Caco-2 (cell line): ENCODE data around the gene ANK3. TPM values are rescaled to one million over a fixed set of nuclear protein-coding genes. Genes with fewer than 3 reads are reported as not detected.

Experiments
- BruUV-seq: library from RNA; stranded (reverse); fragments of 400-500 nt; replicated peaks from 2 replicates; lab custom pipeline; 2021; lab: Mats Ljungman, UMichigan
- CTCF ChIA-PET: fragments of 300-600 bp; sonication (Branson Sonifier 250); formaldehyde crosslinking; loops from one replicate; lab custom pipeline; 2022; ENCODE audit warnings: antibody characterized with exemption; lab: Charles Lee
- POLR2A ChIA-PET: fragments of 300-600 bp; sonication (Branson Sonifier 250); formaldehyde crosslinking; loops from one replicate; lab custom pipeline; 2022; ENCODE audit warnings: antibody characterized with exemption; lab: Charles Lee
- DNase-seq, 2 experiments: peaks; one replicate each; pipeline versions ENCODE4 v3.0.0 to v3.0.0-alpha.2; 2020 to 2022
- H3K27me3 ChIP-seq: replicated peaks from 2 replicates; pipeline ENCODE4 v1.6.0; 2011; ENCODE audit warnings: low read length; ENCODE audit not compliant: control insufficient read depth, insufficient read depth
- H3K36me3 ChIP-seq: 2 replicates; pipeline ENCODE4 v1.5.1; 2011; ENCODE audit warnings: low read length; ENCODE audit not compliant: control insufficient read depth, insufficient read depth
- H3K4me1 ChIP-seq: fragments of 250-450 bp; sonication (Bioruptor Pico); 2 replicates; pipeline ENCODE4 v1.5.1; 2020; ENCODE audit warnings: mild to moderate bottlenecking
- H3K4me3 ChIP-seq: 2 replicates; pipeline ENCODE4 v1.5.1; 2011; ENCODE audit warnings: low read depth, mild to moderate bottlenecking, control low read depth, low read length
- H3K9me3 ChIP-seq: fragments of 250-450 bp; sonication (Bioruptor Pico); 2 replicates; pipeline ENCODE4 v1.5.1; 2020; ENCODE audit warnings: mild to moderate bottlenecking, moderate library complexity
- H3K27ac Mint-ChIP-seq: one replicate; pipeline ENCODE4 v1.8.0; 2022; ENCODE audit warnings: mixed read lengths; ENCODE audit not compliant: unreplicated experiment
- H3K27me3 Mint-ChIP-seq: one replicate; pipeline ENCODE4 v1.8.0; 2022; ENCODE audit warnings: mixed read lengths; ENCODE audit not compliant: insufficient read depth, unreplicated experiment
- H3K36me3 Mint-ChIP-seq: one replicate; pipeline ENCODE4 v1.8.0; 2022; ENCODE audit warnings: mild to moderate bottlenecking, mixed read lengths; ENCODE audit not compliant: insufficient read depth, unreplicated experiment
- H3K4me1 Mint-ChIP-seq: one replicate; pipeline ENCODE4 v1.8.0; 2022; ENCODE audit warnings: low read depth, mixed read lengths; ENCODE audit not compliant: unreplicated experiment
- H3K4me3 Mint-ChIP-seq: one replicate; pipeline ENCODE4 v1.8.0; 2022; ENCODE audit warnings: mild to moderate bottlenecking, moderate library complexity, mixed read lengths; ENCODE audit not compliant: unreplicated experiment
- H3K9me3 Mint-ChIP-seq: one replicate; pipeline ENCODE4 v1.8.0; 2022; ENCODE audit warnings: mixed read lengths; ENCODE audit not compliant: unreplicated experiment
- CTCF ChIP-seq, 2 experiments: fragments of 200-600 bp in 1 of 2; IDR thresholded peaks; 1 replicate in 1 of 2; 2 replicates in 1 of 2; pipeline versions ENCODE4 v1.5.1 to v1.8.0; 2011 to 2022; ENCODE audit warnings: antibody characterized with exemption in 1 of 2, control low read depth in 1 of 2, inconsistent platforms in 1 of 2, low read depth in 1 of 2, low read length in 1 of 2, mild to moderate bottlenecking in 1 of 2, moderate library complexity in 1 of 2; ENCODE audit not compliant: insufficient read depth in 1 of 2, severe bottlenecking in 1 of 2, unreplicated experiment in 1 of 2
- intact Hi-C: fragments of 100-400 bp; cut with micrococcal nuclease; formaldehyde crosslinking; loops from one replicate; pipeline ENCODE4 v1.10.0; 2022; ENCODE audit not compliant: unreplicated experiment
- total RNA-seq: library from RNA; stranded (reverse); gene quantifications from 2 replicates; pipeline ENCODE4 v1.2.3, GENCODE V29; 2022

Gene ANK3
- total RNA-seq, 1 experiment from 2014 or later = 46.7 TPM

GRCh38 chr10:60315311-60315710, 74.4 kb downstream of the ANK3 start:
- Histone ChIP-seq H3K9me3 (no peaks in the 10 kb centered on the region), H3K36me3 (no peaks in the 10 kb centered on the region), H3K27me3 (no peaks in the 10 kb centered on the region), H3K4me3 (no peak overlapping the region), H3K4me1 (peaks cover 23% of the 10 kb centered on the region)
- no peak for DNase-seq
- no peaks in the 10 kb centered on the region for H3K36me3 Mint-ChIP-seq
- no peaks in the 10 kb centered on the region for H3K27me3 Mint-ChIP-seq
- H3K4me1 Mint-ChIP-seq = peaks cover 36% of the 10 kb centered on the region
- no peaks in the 10 kb centered on the region for H3K9me3 Mint-ChIP-seq
- ChIA-PET POLR2A (interaction anchor here (0.6 kb wide), 1 partner anchor 17 kb away, joined by 3 read pairs; no protein-coding TSS in a partner anchor), CTCF (no interaction called here)
- BruUV-seq = no TSS peak
- H3K27ac Mint-ChIP-seq = no peak overlapping the region
- intact Hi-C loops = no loop called here
- no peak overlapping the region for H3K4me3 Mint-ChIP-seq
- TF ChIP-seq CTCF (IDR thresholded peaks at IDR 0.05; ENCODE audit: insufficient read depth in 1 of 2, low read depth in 1 of 2, low read length in 1 of 2, severe bottlenecking in 1 of 2, unreplicated experiment in 1 of 2) = no peak

- H3K4me1 ChIP-seq = peaks cover 25% of the 10 kb centered on the region
- H3K9me3 ChIP-seq = no peaks in the 10 kb centered on the region
- intact Hi-C loops = no loop called here
- no peak for TF ChIP-seq CTCF (IDR thresholded peaks at IDR 0.05; ENCODE audit: insufficient read depth in 1 of 2, low read depth in 1 of 2, low read length in 1 of 2, severe bottlenecking in 1 of 2, unreplicated experiment in 1 of 2)
- H3K27me3 ChIP-seq = no peaks in the 10 kb centered on the region
- ChIA-PET CTCF (interaction anchor here (1.1 to 1.4 kb wide), 2 partner anchors 21 to 76 kb away, joined by 3 to 4 read pairs; no protein-coding TSS in a partner anchor), POLR2A (no interaction called here)
- no peaks in the 10 kb centered on the region for H3K36me3 ChIP-seq
- Mint-ChIP-seq H3K4me3 (no peak overlapping the region), H3K27ac (no peak overlapping the region), H3K27me3 (no peaks in the 10 kb centered on the region), H3K4me1 (peaks cover 39% of the 10 kb centered on the region), H3K36me3 (no peaks in the 10 kb centered on the region), H3K9me3 (no peaks in the 10 kb centered on the region)
- no TSS peak for BruUV-seq
- DNase-seq = no peak
- H3K4me3 ChIP-seq = no peak overlapping the region
Observed at GRCh38 chr10:60314069-60314940, 75.4 kb downstream of the ANK3 start.

DNA sequence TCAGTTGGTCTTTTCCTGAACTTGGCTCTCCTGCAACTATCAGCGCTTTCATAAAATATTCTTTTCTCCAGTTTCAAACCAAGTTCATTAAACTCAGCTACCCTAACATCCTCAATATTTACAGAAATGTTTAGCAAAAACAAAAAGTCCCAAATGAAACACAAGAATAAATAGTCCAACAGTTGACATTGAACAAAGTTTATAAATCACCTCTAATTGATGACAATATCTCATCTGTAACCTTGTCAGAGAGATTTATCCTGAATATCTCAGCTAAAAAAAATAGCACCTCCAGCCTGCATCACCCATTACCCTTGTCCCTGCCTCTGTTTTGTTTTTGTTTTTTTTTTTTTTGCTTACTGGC, 76.1 kb downstream of the ANK3 start:
- CTCF ChIA-PET = interaction anchor here (0.6 to 1.4 kb wide), 3 partner anchors 22 to 75 kb away, joined by 3 to 4 read pairs (median 3); no protein-coding TSS in a partner anchor
- TF ChIP-seq CTCF (IDR thresholded peaks at IDR 0.05; ENCODE audit: insufficient read depth in 1 of 2, low read depth in 1 of 2, low read length in 1 of 2, severe bottlenecking in 1 of 2, unreplicated experiment in 1 of 2) = no peak
- Mint-ChIP-seq H3K27ac (no peak overlapping the region), H3K9me3 (no peaks in the 10 kb centered on the region), H3K4me3 (no peak overlapping the region), H3K4me1 (peaks cover 39% of the 10 kb centered on the region), H3K36me3 (no peaks in the 10 kb centered on the region), H3K27me3 (no peaks in the 10 kb centered on the region)
- intact Hi-C loops = no loop called here
- no peak for DNase-seq
- Histone ChIP-seq H3K36me3 (no peaks in the 10 kb centered on the region), H3K4me1 (peaks cover 25% of the 10 kb centered on the region), H3K27me3 (no peaks in the 10 kb centered on the region), H3K4me3 (no peak overlapping the region), H3K9me3 (no peaks in the 10 kb centered on the region)
- no TSS peak for BruUV-seq
- POLR2A ChIA-PET = interaction anchor here (0.6 kb wide), 1 partner anchor 466 kb away, joined by 4 read pairs; no protein-coding TSS in a partner anchor
